ENCODE measurements around the gene ARHGEF4.

The ARHGEF4 gene

DNA sequence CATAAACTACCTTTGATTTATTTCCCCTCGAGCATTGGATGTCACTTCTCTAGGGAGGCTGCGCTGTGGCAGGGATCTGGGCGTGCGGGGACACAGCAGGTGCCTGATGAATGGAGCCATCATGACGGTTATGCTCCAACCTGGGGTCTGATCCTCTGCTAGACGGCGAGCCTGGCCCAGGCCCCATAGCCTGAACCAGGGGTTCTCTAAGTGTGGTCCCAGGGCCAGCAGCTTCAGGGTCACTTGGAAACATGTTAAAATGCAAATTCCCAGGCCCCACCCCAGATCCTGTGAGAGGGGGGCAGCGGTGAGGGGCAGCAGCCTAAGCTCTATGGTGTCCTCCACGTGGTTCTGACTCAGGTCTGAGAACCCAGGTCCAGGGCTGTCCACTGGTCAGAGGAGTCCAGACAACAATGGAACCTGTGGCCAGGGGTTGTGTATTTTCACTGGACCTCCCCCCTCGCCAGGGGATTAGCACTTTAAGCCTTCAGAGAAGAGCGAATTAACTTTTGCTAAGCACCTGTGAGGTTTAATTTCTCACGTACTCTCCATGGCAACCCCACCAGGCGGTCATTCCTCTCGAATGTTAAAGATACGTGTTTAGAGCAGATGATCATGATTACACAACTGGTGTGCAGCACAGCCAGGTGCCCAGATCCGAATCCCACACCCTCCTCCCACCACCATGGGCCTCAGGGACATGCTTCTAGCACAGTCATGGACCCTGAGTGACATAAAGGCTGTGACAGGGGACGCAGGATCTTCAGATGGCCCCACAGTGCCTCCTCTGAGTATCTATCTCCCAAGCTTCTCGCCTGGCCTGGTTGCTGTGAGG is 1.6 kb upstream of the ARHGEF4 start:
- DNase-seq = no peak

DNA sequence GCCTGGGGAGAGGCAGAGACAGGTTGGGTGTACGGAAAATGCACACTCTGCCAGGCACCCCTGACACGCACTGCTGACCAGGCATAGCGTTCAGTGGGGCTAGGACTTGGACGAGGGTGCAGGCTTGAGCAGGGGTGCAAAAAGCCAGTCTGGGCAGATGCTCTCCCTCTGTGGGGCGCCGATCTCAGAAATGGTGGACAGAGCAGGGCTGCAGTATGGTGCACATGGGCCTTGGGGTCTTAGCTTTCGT is 1.0 kb upstream of the ARHGEF4 start:
- no peak for DNase-seq

DNA sequence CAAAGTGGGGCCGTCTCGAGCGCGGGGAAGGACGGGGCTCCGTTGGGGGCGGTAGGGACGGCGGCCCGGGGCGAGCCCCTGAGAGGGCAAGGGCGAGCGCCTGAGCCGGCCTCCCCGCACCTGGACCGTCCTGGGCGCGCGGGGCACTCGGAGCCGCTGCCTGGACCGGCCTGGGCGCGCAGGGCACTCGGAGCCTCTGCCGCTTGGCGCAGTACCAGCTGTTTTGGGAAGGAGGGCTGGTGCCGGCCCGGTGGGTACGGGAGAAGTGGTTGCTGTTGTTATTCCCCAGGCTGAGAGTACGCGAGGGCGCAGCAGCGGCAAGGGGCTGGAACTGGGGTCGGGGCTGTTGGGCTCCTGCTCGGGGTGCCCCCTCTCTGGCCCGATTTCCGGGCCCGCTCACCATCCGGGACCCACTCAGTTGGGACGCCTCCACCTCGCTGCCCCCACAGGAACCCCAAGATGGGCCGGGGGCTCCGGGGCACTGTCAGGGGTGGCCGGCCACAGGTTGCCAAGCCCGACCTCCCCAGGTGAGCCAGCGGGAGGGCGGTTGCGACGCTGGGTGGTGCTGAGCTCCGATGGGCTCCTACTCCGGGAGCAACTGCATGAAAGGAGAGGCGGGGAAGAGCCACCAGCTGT is 579 bp downstream of the ARHGEF4 start:
- DNase-seq = no peak

DNA sequence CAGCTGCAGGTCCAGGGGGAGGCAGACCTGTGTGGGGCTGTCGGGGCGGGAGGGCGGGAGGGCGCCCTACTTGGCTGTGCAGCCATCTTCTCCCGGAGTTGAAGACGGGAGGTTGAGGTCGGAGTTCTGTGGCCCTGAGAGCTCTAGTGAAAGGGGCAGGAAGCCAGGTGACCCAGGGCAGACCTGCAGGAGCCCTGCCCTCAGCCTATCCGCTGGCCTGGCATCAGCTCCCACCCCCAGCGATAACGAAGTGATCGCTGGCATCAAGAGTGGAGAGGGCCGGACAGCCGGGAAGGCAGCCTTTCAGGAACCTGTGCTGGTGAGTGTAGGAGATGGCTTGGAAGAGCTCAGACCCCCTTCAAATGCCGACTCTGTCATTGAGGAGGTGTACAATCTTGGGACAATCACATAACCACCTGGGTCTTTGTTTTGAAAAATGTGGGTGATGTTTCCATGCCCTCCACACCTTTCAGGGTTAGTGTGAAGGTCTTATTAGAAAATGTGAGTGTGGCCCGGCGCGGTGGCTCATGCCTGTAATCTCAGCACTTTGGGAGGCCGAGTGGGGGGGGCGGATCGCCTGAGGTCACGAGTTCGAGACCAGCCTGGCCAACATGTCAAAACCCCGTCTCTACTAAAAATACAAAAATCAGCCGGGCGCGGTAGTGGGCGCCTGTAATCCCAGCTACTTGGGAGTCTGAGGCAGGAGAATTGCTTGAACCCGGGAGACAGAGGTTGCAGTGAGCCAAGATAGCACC is 1.3 kb downstream of the ARHGEF4 start:
- DNase-seq = no peak

DNA sequence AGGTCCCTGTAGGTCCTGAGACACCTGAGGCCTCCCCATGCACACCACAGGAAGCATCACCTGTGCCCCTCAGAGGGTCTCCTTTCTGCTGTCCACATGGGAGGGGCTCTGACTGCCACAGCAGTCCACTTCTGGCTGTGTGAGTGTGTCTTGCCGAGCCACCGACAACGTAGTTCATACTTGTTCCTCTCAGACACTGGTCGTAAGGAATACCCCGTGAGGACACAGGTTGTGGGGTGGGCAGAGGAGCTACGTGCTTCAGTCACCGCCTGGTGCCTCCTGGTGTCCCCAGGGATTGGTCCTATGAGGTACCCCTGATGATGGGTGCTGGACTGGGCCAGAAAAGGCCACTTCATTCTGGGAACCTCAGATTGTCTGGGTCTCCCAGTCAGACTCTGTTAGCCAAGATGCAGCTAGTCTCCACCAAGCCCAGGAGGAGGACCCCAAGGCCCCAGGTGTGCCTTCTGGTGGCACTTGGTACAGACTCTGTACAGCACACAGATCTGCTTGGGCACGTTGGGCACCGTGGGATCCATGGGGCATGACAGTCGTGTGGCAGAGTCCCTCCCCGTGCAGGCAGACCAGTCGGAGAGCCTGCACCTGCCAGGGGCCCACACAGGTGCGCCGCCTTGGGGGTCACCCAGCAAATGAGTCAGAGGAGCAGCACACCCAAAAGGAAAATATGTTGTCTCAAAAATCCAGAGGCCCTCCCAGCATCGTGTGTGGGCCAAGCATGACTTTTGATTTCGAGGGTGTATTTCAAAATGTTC is 2.5 kb downstream of the ARHGEF4 start:
- no peak for DNase-seq

DNA sequence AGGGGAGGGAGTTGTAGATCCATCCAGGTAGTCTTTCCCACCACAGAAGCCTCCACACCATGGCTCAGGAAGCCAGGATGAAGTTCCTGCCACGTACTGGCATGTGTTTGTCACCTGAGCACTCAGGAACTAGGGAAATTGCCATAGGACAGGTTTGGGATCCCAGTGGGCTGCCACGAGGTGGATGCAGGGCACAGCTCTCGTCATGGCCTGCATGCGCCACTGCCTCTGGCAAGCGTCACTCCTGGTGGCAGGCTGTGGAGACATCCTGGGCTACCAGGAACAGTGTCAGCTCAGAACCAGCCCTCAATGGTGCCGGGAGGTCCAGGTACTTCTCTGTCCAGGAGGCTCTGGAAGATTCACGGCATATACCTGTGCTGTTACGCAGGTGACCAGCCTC is 3.8 kb downstream of the ARHGEF4 start:
- no peak for DNase-seq

DNA sequence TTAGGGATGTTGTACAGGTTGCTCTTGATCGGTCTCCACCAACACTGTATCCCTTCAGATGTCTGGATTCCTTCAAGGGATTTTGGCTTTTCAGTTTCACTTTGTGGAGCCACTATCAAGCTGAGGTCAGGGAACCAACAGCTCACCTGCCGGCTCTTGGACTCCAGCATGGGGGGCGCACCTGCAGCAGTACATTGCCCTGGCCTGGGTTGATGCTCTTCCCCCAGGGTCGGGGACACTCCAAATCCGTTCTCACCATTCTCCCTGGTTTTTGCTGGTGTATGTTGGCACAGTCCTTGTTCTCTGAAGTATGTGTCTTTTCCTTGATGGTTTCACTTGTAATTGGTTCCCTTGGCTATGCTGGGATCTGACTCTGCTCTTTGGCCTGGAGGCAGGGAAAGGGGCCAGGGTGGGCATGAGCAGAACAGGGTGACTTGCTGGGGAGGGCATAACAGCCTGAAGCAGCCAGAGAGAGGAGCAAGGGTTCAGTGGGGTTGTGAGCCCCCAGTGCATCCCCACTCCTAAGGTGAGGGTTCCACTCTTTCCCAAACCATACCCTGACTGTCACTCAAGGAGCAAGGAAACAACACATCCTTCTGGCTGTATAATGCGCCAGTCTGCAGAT is 5.1 kb downstream of the ARHGEF4 start:
- no peak for DNase-seq

DNA sequence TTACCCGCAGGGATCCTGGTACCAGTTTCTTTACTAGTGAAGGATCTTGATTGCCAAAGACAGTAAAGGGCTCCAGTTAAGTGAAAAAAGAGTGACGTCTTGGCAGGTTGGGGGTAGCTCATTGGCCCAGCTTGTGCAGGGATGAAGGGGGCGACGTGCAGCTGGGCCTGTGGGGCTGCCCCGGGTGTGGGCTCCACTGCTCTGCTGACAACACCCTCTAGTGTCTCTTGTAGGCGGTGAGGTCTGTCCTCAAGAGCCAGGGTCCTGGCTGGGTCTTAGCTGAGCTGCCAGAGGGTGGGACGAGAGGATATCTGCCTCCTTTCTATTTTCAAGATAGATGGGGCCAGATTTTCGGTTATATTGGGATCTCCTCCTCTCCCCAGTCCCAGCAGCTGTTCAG is 6.1 kb downstream of the ARHGEF4 start:
- DNase-seq = no peak

DNA sequence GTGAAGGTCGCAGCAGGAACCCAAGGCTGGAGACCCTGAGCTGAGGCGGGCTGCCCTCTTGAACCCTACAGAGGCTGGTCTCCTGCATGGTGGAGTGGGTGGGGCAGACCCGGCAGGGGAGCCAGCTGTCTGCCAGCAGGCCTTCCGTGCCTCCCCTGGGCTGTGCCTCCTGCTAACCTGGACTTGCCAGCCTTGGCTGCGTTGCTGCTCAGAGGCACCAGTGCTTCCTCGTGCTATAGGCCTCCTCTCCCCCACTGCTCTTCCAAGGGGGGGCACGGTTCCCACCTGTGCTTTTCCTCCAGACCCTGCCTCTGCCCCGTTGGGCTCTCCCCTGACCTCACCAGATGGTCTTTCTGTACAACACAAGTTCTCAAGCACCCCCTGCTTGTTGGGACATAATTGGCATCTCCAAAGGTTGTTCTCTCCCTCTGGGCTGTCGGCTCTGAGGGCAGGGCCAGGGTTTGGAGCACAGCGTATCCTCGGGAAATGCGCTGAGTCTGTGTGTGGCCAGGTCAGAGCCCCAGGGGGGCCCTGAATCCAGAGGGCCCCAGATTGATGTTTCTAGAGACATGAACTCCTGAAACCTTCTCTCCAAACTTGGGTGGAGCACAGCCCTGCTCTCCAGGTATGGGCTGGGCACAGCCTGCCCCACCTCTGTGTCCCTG is 6.7 kb downstream of the ARHGEF4 start:
- no peak for DNase-seq

DNA sequence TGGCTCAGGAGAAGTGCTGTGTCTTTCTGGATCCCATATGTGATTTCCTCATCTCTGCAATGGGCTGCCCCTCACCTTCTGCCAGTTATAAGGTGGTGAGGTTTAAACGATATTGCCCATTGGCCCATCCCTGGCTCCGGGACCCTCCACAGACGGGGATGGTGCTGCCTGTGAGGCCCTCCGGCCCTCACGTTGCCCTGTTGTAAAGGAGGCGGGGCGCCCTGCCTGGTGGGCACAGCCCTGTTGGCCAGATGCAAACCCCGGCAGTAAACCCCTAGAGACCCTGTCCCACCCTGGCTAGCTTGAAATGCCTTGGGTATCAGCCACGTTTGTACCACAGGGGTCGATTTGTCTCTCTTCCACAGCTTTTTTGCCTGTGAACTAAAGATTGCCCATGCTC is 7.4 kb downstream of the ARHGEF4 start:
- no peak for DNase-seq

DNA sequence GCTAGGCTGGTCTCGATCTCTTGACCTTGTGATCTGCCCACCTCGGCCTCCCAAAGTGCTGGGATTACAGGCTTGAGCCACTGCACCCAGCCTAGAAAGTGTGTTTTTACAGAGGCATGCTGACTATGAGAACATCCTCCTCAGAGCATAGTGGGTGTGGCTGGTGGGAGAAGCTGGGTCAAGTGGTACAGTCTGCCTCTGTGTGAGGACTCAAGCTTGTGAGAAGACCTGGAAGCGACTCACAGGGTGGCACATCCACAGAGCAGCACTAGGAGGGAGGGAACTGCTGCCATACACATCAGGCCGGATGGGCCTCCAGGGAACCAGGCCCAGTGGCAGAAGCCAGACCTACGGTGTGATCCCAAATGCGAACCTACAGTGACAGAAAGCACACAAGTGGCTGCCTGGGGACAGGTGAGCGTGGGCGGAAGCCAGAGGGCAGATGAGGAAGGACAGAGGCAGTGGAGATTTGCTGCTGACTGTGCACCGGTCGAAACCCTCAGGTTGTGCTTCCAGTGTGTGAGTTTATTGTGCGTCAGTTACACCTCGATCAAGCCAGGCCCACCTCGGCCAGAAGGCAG is 8.9 kb downstream of the ARHGEF4 start:
- no peak for DNase-seq

DNA sequence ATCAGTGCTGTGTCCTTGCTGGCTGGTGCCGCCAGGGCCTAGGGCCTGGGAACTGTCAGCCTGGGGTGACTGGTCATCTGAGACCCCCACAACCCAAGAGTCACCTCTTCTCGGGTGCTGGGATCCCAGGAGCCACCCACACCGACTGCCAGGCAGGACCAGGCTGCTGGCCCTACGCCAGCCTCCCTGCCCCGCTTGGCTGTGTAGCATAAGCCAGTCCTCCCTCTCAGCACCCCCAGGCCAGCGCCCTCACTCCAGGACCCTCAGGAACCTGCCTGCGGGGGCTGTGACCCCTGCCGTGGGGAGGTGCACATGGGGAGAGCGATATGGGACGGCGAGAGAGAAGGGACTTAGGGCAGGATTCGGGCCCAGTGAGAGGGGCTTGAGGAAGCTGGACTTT is 9.5 kb downstream of the ARHGEF4 start:
- no peak for DNase-seq

DNA sequence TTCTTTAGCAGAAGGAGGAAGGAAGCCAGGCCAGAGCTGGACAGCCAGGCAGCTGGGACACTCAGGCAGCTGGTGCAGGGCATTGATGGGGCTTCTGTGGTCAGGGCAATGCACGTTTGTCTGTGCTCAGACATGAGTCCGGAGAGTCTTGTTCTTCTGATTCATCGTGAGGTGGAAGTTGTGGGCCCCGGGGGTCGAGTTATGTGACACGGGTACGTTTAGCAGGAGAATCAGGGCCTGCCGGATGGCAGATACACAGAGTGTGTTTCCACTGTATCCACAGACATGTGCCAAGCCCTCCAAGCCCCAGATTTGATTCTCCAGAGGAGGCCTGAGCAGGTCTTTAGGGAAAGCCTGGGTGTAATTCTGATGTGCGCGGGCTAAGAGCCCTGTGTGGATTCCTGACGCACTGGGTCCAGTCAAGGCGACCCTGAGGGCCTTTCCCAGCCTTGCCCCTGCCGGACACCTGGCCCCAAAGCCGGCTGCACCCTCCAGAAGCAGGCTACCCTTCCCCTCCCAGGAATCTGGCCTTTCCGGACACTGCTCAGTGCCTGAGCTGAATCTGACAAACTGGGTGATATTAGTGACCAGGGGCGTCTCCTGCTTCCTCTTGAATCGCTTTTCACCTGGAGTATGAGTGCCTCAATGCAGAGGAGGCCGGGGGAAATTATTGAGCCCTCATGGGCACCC is 10.1 kb downstream of the ARHGEF4 start:
- DNase-seq = no peak

DNA sequence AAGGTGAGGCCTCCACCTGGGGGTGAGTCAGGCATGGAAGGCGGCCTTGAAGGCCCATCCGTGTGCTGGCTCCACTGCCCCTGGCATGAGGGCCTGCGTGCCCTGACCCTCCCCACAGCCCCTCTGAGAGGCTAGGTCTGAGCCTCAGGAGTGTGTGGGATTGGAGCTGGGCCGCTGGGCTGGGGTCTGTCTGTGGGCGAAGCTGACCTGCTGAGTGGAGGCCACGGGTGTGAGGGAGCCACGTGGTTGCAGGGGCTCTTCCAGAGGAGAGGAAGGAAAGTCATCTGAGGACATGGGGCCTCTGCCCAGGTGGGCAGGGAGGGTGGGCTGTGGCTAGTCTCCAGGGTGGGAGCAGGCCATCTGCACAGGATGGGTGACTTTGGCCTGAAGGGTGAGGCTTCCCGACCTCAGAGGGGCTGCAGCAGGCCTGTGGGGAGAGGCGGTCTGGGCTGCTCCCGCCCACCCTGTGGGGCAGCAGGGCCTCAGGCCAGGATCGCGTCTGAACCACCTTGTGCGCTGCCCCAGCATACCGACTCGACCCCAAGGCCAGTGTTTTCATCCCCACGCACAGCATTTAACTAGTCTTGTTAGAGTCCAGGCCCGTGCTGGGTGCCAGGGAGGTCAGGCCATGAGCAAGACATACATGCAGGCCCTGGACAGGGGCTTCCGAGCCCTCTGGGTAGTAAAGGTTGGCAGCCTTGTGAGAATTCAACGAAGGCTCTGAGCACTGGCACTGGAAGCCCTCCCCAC is 11.2 kb downstream of the ARHGEF4 start:
- no peak for DNase-seq

DNA sequence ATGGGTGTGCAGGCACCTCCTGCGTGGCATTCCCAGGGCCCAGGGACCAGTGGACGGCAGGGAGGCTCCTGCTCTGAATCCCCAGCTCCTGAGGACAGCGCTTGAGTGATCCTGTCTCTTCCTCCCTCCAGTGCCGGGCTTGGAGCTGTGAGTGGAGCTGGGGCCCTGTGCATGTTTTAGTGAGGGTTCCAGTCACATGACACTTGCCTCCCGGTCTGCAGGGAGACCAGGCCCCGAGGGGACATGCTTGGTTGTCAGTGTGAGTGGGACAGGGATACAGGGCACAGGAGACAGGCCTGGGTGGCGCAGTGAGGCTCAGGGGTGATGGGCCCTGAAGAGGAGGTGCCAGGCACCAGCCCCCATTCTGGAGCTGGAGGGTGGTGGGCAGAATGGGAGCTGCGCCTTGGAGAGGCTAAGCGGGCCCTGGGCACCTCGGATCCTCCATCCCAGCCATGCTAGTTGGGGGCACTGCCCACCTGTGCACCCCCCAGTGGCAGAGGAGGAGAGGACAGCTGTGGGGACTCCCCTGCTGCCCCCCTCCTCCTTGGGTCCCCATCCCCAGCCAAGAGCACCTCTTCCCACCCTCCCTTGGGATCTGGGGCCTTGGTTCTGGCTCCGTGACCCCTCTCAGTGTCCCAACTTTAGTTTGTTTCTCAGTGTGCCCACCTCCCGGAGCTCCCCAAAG is 12.0 kb downstream of the ARHGEF4 start:
- DNase-seq = no peak

DNA sequence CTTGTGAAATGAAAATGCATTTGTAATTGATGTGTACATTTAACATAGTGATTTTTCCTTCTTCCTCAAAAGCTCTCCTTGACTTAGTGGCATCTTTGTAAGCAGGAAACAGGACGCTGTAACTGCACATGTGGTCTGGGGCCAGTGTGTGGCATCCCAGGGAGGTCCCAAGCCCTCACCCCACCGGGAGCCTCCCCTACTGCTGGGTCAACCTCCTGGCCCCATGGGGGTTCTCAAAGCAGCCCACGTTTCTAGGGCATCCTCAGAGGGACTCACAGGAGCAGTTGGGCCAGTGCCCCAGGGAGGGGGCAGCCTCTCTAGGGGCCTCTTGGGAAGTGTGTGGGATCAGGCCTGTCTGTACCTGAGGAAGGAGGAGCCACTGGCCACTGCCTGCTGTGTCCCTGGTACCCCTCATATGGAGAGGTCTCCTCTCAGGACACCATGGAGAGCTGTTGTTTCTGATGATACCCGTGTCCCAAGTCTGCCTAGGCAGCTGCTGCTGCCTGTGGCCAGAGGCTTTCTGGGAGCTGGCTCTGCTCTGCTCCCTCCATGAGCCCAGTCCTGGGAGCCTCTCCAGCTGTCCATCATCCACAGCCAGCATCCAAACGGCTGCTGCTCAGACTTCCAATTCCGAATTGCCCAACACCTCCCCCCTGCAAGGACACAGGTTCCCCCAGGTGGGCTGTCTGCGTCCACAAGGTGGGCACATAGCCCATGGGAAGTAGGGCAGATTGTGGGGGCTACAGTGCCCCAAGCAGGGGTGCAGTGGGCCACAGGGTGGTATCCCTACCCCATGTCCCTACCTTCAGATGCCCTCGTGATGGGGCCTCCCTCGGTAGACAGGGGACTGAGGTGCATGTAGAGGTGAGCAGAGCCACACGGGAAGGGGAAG is 13.4 kb downstream of the ARHGEF4 start:
- no peak for DNase-seq

DNA sequence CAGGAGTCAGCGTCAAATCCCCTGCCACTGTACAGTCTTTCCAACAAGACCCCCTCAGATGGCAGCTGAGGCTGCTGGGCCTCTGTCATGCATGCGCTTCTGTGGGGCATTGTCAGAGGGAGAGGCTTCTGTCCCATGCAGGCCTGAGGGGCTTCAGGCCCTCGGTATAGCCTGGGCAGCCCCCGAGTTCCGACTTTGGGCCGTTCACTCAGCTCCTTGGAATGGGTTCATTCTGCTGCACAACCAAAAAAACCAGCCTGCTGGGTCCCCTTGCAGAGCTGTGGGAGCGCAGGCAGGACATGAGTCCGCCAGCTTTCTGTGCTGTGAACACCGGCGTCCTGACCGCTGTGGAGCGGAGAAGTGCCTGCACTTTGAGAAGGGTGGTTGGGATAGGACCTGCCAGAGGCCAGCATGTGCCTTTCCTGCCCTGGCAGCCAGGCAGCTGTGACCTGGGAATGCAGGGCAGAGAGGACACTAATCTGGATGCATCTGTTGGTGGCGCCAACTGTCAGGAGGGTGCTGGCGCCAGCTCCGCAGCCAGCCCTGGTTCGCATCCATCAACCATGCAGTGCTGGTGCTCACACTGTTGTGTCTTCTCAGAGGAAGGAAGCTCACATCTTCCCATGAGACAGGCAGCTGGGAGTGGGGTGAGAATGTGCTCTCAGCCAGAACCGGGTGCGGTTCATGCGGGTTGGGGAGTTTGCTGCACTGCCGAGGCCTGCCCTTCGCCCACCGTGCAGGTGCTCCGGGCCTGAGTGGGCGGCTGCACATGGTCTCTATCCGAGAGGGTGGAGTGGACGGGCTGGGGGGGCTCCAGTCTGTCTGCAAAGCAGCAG is 14.3 kb downstream of the ARHGEF4 start:
- DNase-seq = no peak

Measured in bone marrow (tissue), 2 donors.